Upper lobe of left lung (tissue), 4 donors: ENCODE measurements around the gene FBXW10.
"Not testable (repeated sequence)": the region's sequence is repeated elsewhere in the genome, so short reads cannot be mapped to it uniquely, and the experiment has no call there.

Source experiments
- CTCF ChIP-seq, 6 experiments: fragments of 450-650 bp in 4 of 6; fragments of 200-600 bp in 2 of 6; sonication (generic) in 2 of 6; IDR thresholded peaks; one replicate each; pipeline ENCODE4 v1.5.1; 2016 to 2019; ENCODE audit warnings: antibody characterized with exemption in 6 of 6
- EP300 ChIP-seq, 4 donors: sonication (generic); formaldehyde crosslinking; IDR thresholded peaks; one replicate each; pipeline ENCODE4 v1.5.1; 2017; ENCODE audit warnings: antibody characterized with exemption in 4 of 4, control low read depth in 2 of 4
- POLR2A ChIP-seq, 4 donors: fragments of 450-650 bp; IDR thresholded peaks; one replicate each; pipeline ENCODE4 v1.5.1; 2016 to 2017; ENCODE audit warnings: antibody characterized with exemption in 4 of 4, mild to moderate bottlenecking in 2 of 4
- POLR2AphosphoS5 ChIP-seq, 2 donors: sonication (generic); formaldehyde crosslinking; IDR thresholded peaks; one replicate each; pipeline ENCODE4 v1.5.1; 2017; ENCODE audit warnings: antibody characterized with exemption in 2 of 2

GRCh38 chr17:18698473-18699103 is 45.3 kb upstream of the FBXW10 start:
- TF ChIP-seq CTCF, EP300, POLR2A, POLR2AphosphoS5 (IDR thresholded peaks at IDR 0.05): not testable (repeated sequence)
